Medulla oblongata (tissue), 1 donor: ENCODE results near the gene CITED2.
A peak's percentile ranks its signal among the peaks of the same experiment; 100 is the strongest.
"Not testable (repeated sequence)": the region's sequence is repeated elsewhere in the genome, so short reads cannot be mapped to it uniquely, and the experiment has no call there.

Source experiments
- DNase-seq: peaks from one replicate; pipeline ENCODE4 v3.0.0-alpha.2; 2015; ENCODE audit errors: extremely low spot score

The CITED2 gene, protein sequence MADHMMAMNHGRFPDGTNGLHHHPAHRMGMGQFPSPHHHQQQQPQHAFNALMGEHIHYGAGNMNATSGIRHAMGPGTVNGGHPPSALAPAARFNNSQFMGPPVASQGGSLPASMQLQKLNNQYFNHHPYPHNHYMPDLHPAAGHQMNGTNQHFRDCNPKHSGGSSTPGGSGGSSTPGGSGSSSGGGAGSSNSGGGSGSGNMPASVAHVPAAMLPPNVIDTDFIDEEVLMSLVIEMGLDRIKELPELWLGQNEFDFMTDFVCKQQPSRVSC

DNA sequence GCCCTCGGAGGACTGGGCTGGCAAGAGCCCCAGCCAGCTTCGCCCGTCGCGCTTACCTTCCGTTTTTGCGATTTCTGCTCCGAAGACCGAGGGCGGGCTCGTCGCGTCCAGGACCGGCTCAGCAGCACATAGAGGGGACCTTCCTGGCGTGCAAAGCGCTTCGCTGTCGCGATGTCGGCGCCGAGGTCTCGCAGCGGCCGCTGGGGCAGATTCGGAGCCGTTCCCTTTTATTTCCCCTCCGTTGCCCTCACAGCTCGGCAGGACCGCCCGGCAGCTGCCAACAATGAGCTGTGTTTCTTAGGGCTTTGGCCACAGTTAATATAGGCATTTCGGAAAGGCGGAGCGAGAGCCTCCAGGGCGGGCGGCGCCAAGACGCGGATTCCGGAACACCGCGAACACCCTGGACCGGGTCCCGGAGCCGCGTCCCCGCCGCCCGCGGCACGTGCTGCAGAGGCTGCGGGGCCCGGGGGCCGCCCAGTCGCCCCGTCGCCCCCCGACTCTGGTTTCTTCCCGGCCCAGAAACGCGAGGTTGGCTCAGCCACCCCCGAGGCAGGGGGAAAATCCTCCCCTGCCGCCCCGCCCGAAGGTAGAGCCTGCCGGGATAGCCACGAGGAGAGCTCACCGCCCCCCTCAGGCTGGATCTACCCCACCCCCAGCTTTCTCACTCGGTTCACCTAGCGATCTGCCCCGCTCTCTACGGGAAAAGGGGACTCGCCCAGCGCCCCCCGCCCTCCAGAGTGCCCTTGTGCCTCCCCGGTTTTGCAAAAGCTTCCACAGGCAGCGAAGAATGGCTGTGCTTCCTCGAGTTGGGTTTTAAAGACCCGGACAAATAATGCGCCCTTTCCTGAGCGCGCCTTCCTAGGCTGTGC, at the start of gene CITED2:
Gene CITED2 (minus strand): TSS at position 292 of the 869 bp plus-strand sequence. CDS start 704 bp downstream, outside the sequence.
- peak; percentile 94 for DNase-seq

DNA sequence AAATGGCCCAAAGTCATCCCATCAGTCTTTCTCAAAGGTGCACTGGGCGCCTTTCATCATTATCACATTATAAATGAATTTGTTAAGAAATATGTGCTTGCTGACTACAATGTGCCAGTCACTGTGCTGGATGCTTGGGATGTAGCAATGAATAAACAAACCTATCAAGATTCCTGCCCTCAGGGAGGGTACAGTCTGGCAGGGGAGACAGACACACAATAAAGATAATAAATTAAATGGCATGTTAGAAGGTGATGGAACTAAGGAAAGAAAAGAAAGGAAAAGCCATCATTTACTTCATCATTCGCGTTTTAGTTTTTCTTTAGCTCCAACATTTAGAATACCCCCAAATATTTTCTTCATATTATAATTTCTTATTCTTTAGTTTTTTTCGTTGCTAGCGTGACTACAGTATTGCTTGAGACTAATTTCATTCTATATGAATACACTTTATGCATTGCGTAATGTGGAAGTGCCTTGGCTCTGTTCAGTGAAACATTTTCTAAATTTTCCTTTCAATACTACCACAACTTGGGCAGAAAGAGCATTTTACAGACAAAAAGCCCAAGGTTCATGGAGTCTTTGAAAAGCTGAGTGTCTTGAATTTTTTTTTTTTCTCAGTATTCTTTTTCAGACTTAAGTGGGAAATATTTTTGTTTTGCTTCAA, 48.7 kb upstream of the CITED2 start:
- no peak for DNase-seq

DNA sequence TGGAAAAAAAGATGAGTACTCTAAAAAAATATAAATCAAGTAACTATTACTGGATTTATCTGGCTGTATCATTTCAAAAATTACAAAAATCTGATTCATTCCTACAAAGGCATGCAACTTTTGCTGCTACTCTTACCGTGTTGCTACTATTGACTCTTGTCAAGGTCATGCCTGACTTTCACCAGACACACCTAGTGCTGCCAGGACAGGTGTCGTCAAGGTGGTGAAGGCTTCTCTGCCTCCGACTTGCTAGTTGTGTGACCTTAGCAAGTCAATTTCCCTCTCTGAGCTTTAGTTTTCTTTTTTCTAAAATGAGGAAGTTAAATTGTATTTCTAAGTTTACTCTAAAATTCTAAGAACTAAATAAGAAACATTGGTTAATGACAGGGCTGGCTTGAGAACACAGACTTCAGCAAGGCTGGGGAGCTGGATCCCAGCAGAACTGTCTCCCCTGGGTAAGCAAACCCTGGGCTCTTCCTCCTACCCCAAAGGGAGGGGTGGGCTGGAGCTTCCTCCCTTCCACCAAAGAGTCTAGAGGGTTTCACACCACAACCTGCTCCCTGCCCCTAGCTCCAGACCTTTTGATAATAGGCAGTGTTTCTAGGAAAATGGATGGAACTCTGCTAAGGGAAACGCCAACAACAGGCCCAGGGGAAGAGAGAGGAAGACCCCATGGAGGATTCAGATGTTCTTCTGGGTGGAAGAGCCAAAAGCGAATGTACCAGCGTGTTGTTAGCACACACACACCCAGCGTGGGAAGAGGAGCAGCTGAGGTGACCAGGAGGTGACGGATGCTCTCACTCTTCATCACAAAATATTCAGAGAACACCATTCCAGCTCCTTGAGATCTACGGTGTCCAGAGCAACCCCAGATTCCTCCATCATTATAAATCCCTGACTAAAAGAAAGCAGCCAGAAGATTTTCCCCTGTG, 47.9 kb upstream of the CITED2 start:
- no peak for DNase-seq

DNA sequence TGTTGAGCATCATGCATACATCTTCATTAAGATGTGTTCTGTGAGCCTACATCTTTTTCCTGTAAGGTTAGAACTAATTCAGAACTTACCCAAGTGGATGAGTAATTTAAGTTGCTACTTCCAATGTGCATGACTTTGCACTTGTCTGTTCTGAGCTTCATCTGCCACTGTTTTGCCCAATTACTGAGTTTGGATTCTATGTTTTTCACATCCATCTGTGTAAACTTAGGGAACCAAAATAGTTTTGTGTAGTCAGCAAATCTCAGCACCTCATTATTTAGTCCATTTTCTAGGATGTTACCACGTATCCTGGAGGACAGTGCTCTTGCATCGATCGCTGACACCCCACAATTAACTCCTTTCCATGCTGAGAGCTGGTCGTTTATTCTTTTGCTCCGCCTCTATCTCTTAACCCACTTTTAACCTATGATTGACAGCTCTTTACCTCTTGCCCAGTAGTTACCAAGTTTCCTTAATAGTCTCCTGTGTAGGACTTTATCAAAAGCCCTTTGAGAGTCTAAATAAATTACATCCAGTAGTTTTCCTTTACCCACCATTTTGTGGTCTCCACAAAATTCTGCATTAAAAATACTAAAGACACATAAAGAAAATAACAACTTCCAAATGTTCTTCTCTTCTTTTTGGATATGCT, 44.2 kb upstream of the CITED2 start:
- DNase-seq, result no peak

DNA sequence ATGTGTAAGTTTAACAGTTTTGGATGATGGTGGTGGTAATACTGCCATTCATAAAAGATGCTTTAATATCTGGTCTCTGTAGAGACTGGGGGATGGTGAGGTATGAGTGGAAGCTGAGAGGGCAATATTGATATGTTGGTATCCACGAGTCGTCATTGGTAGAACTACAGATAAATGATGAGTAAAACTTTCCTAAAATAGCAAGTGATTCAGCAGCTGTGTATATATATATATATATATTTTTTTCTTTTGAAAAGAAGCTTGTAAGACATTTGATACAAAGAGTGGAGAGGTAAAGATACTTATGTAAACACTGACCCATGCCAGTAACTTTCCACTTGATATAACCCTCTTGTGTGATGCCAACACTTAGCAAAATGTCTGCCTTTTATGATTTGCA, 41.7 kb upstream of the CITED2 start:
- DNase-seq, result no peak

DNA sequence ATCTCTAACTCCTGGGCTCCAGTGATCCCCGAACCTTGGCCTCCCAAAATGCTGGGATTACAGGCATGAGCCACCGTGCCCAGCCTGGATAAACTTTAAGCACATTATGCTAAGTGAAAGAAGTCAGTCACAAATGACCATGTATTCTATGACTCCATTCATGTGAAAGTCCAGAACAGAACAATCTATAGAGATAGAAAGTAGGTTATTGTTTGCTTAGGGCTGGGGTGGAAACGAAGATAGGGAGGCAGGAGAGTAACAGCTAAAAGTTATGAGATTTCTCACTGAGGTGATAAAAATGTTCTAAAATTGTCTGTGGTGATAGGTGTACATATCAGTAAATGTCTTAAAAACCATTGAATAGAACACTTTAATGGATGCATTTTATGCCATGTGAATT, 40.9 kb upstream of the CITED2 start:
- DNase-seq, result no peak

DNA sequence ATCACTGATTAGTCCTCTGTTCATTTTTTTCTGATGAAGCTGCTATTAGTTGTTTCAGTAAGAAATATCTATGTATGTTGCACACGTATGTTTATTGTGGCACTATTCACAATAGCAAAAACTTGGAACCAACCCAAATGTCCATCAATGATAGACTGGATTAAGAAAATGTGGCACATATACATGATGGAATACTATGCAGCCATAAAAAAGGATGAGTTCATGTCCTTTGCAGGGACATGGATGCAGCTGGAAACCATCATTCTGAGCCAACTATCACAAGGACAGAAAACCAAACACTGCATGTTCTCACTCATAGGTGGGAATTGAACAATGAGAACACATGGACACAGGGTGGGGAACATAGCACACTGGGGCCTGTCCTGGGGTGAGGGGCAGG, 37.7 kb upstream of the CITED2 start:
- DNase-seq, result not testable (repeated sequence)

DNA sequence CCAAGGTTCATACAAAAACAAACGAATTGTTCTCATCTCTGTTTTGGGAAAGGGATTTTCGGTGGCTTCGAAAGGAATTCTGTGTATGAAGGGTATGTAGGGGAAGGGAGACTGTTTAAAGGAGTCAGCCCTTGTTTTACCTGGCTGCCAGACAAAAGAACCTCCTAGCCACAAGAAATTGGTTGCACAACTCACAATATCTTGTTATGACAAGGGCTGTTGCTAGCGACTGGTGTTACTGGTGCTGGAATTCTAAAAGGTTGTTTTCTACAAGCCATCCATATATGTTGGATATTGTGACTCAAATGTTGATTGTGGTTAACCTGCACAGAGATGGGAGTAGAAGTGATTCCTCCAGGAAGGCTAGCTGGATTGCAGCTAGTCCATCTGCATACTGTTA, 34.6 kb upstream of the CITED2 start:
- DNase-seq, result no peak

DNA sequence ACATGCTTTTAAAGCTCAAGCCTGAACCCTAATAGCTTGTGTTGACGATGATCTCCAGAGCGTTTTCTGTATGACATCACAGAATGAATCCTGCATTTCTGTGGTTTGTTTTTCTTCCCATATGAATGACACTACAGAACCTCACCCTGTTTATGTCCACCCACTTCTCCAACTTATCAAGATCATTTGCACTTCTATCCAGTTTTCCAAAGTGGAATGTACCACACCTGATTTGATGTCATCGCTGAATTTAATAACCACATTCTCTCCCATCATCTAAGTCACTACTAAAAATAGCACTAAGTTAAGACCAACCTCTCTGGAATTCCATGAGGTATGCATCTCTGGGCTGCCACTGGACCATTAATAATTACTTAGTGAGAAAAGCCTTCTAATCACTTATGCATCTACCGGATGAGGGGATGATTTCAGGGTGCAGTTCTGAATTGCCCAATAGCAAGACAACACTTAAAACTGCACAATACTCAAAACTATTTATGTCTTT, 33.3 kb upstream of the CITED2 start:
- DNase-seq, result no peak

DNA sequence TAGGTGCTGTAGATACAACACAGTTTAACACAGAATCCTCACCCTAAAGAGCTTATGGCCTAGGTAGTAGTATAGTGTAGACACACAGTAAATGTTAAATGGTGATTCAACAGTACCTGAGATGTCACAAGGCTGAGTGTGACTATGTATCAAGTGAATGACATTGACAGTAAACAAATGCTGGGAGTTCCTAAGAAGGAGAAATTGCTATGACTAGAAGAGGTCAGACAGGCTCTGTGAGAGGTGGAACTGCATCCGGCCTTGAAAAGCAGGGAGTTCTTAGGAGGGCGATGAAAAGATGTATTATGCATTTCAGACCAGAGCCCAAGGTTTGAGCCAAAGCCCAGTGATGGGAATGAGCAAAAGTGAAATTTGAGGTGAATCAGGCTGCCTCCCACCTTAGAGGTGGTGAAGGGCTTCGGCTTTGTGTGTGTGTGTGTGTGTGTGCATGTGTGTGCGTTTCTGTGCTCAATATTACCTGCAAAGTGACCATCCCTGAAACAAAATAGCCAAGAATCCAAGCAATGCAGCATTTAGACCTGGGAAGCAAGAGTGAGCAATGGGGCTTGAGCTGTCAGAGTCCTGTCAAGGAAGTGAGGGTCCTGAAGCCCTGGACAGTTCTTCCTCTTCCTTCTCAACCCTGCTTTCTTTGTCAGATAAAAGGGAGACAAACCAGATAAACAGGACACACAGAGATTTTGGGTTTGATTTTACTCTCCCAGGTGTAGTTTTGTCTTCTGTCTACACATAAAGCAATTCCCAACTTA, 32.3 kb upstream of the CITED2 start:
- no peak for DNase-seq

DNA sequence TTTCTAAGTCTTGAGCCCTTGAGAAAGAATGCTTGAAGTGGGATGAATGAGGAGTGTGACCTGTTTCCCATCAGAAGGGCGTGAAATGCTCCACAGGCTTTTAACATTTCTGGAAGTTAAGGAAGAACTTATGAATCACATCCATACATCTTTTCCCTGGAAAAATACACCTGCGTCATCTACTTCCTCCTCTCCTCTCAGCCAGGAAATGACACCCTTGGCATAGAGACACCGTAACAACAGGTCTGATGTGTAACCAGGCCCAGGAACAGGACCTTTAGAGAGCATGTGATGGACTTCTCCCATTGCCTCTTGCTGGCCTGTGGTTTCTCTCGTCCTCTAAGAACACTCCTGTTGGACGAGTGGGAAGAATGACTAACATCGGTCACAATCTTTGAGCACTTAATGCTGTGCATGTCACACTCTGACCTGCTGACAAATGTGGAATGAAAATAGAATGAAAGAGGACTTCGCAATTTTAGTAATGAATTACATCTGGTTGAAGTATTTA, 28.5 kb upstream of the CITED2 start:
- DNase-seq, result no peak

DNA sequence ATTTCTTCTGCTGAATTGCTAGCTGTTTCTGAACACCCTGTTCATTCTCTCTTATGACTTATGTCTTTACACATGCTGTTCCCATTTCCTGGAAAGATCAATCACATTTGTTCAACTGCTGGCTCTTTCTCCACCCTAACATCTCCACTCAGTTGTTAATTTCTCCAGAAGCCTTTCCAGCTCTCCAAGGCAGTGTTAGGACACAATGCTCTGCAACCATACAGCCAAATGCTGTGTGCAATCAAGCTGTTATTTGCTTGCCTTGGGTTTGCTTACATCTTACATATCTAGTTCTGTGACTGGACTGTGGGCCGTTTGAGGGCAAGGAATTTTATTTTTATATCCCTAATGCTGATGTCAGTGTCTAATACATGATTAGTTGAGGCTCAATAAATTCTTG, 24.2 kb upstream of the CITED2 start:
- no peak for DNase-seq

DNA sequence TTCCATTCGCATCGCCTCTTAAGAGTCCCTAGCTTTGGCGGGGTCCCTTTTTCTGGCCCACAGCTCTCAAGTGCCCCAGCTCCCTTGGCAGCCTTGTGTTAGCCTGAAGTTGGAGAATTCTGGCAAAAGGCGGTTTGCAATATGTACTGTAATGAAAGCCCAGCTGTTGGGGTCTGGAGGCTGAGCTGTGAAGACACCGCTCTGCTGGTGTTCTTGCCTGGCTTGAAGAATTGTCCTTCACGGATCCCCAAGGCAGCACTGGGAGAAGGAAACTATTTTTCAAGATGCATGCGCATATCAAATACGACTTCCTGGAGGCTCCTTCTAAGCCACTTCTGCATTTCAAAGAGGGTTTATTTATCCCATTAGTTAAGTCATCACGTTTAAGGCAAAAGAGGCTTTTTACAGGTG, 21.4 kb upstream of the CITED2 start:
- no peak for DNase-seq

DNA sequence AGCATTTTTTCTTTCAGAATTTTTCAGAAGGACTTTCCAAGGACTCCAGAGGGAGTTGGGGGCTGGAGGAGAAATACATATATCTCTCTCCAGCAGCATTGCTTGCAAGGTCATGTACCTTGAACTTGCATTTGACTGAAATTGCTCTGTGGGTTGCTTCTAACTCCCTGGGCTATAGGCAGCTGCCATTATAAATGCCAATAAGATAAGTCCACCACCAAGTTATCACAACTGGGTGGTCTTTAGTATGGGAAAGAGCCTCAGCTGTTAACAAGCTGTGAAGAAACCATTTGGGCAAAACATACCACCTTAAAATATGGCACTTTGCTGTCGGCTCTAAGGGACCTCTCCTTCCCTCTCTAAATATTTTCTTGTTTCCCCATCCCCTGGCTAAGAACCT, 20.9 kb upstream of the CITED2 start:
- no peak for DNase-seq

DNA sequence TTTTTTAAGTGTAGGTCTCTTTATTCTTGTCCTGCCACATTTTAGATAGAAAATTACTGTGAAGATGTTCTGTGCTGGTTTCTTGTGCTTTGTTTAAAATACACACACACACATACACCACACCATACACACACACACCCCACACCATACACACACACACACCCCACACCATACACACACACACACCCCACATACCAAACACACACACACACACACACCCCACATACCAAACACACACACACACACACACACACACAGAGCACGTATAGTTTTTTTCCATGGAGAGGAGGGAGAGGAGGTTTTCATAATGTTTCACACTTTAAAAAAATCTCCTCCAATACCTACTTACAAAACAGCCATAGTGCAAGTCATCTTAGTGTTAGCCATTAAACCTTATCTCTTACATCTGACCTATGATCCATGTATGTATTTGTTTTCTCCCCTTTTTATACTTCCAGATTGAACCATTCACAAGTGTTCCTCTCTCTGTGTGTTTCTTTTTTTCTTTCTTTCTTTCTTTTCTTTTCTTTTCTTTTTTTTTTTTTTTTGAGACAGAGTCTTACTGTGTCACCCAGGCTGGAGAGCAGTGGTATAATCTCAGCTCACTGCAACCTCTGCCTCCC, 19.7 kb upstream of the CITED2 start:
- no peak for DNase-seq

DNA sequence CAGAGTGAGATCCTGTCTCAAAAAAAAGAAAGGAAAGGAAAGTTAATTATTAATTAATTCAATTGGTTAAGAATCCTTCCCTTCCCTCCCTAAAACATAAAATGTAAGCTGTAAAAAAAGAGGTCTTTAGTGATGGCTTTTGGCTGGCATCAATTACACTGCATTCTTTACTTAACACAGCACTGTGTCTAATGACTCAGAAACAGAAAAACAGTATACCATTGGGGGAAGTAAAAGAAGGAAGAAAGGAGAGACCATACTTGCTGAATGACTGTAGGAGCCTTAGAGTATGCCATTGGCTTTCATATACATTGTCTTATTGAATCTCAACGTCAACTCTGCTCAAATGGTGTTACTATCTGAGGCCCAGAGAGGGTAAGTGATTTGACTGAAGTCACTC, 18.3 kb upstream of the CITED2 start:
- no peak for DNase-seq

DNA sequence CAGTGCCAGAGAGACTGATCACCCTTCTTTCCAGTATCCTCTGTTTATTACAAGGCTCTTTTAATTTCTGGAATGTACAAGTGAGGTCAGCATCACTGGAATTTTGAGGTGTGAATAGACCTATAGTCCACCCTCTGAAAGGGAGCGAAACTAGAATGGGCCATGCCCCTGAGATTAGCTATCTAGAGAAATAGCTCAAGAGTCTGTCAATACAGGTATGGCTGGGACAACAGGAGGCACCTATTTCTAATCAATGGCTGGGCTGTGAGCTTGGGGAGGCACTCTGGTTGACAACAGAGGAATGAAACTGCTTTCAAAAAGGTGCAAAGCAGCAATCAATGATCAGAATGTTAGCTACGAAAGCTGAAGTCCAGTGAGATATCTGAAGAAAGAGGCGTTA, 17.3 kb upstream of the CITED2 start:
- no peak for DNase-seq

DNA sequence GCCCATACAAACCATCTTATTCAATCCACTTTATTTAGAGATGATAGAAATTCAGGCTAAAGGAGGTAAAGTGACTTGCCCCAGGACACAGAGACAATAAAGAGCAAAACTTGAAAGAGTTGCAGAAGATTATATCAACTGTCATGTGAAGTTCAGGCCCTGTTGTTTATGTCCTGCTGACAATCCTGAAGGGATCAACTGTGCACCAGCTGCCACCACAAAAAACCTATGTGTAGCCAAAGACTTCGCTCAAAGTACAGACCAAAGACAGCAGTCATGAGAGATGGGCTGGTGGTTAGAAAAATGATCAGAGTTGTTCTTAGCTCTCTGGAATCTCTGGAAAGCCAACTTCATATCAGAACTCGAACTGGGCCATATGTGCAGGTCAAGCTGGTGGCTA, 16.0 kb upstream of the CITED2 start:
- DNase-seq, result no peak

DNA sequence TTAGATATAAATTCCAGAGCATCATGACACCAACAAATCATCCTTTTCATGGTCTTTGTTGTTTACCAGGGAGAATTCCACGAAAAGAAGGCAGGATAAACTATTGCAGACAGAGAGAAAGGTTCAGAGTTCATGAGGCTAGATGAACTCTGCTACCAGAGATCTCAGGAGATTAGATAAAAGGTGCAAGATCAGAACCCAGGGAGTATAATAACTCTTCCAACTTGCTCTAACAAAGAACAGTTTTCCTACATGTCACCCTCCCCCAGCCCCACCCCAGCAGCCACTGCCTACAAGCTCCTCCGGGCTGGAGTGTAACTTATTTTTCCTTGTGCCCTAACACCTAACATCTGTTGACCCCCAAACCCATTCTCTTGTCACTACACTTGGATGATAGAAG, 13.9 kb upstream of the CITED2 start:
- no peak for DNase-seq
